OCI-LY7 (cell line): ENCODE data around the gene MAP10. TPM values are rescaled to one million over a fixed set of nuclear protein-coding genes. Genes with fewer than 3 reads are reported as not detected.
"Not testable (repeated sequence)": the region's sequence is repeated elsewhere in the genome, so short reads cannot be mapped to it uniquely, and the experiment has no call there.

Experiments used
- BruUV-seq: library from RNA; stranded (reverse); fragments of 400-500 nt; replicated peaks from 2 replicates; lab custom pipeline; 2021; lab: Mats Ljungman, UMichigan
- CTCF ChIA-PET: fragments of 300-600 bp; sonication (Branson Sonifier 250); formaldehyde crosslinking; loops from one replicate; lab custom pipeline; 2022; ENCODE audit warnings: antibody characterized with exemption; ENCODE audit not compliant: unreplicated experiment; lab: Charles Lee
- POLR2A ChIA-PET: fragments of 300-600 bp; sonication (Branson Sonifier 250); formaldehyde crosslinking; loops from one replicate; lab custom pipeline; 2022; ENCODE audit warnings: antibody characterized with exemption; lab: Charles Lee
- DNase-seq: peaks from one replicate; pipeline ENCODE4 v3.0.0-alpha.2; 2015; ENCODE audit warnings: low spot score
- H2AFZ ChIP-seq: fragments of 200-600 bp; sonication (generic), shearing (Covaris generic); 2 replicates; pipeline ENCODE4 v1.6.1; 2014; ENCODE audit warnings: mild to moderate bottlenecking, antibody characterized with exemption, low read length, moderate library complexity
- H3K27ac ChIP-seq: fragments of 200-600 bp; sonication (generic); 2 replicates; pipeline ENCODE4 v1.5.1; 2014; ENCODE audit warnings: mixed run types, low read depth, mild to moderate bottlenecking, moderate library complexity, low read length, inconsistent platforms; ENCODE audit not compliant: poor library complexity, severe bottlenecking
- H3K36me3 ChIP-seq: fragments of 200-600 bp; sonication (generic); 2 replicates; pipeline ENCODE4 v1.6.1; 2014; ENCODE audit warnings: mild to moderate bottlenecking, antibody characterized with exemption, low read length, moderate library complexity, mixed read lengths; ENCODE audit not compliant: insufficient read depth
- H3K4me1 ChIP-seq: fragments of 200-600 bp; sonication (generic); 2 replicates; pipeline ENCODE4 v1.5.1; 2014; ENCODE audit warnings: mild to moderate bottlenecking, low read length; ENCODE audit not compliant: insufficient read depth, poor library complexity, severe bottlenecking
- H3K4me2 ChIP-seq: fragments of 200-600 bp; sonication (generic); 2 replicates; pipeline ENCODE4 v1.6.1; 2014; ENCODE audit warnings: mild to moderate bottlenecking, low read length
- H3K4me3 ChIP-seq: fragments of 200-600 bp; sonication (generic); 2 replicates; pipeline ENCODE4 v1.5.1; 2014; ENCODE audit warnings: mild to moderate bottlenecking, low read depth, low read length; ENCODE audit not compliant: poor library complexity, severe bottlenecking
- H3K79me2 ChIP-seq: fragments of 200-600 bp; sonication (generic); 2 replicates; pipeline ENCODE4 v1.6.1; 2016; ENCODE audit warnings: low read depth, mild to moderate bottlenecking, low read length, moderate library complexity, mixed read lengths; ENCODE audit not compliant: insufficient read depth
- H3K9me2 ChIP-seq: fragments of 200-600 bp; sonication (generic); 2 replicates; pipeline ENCODE4 v1.6.1; 2016; ENCODE audit warnings: mild to moderate bottlenecking, low read length, mixed read lengths; ENCODE audit not compliant: insufficient read depth
- H3K9me3 ChIP-seq: fragments of 200-600 bp; sonication (generic); 2 replicates; pipeline ENCODE4 v1.6.1; 2014; ENCODE audit warnings: mild to moderate bottlenecking, mixed run types, low read length, mixed read lengths
- H4K20me1 ChIP-seq: fragments of 200-600 bp; sonication (generic); 2 replicates; pipeline ENCODE4 v1.6.1; 2014; ENCODE audit warnings: mild to moderate bottlenecking, antibody characterized with exemption, low read length, moderate library complexity, mixed read lengths; ENCODE audit not compliant: insufficient read depth
- EZH2phosphoT487 ChIP-seq: fragments of 200-600 bp; sonication (generic); IDR thresholded peaks from 2 replicates; pipeline ENCODE4 v1.6.1; 2018; ENCODE audit warnings: low read depth, borderline replicate concordance, mild to moderate bottlenecking, mixed run types, antibody characterized with exemption, low read length, moderate library complexity, mixed read lengths
- intact Hi-C: fragments of 100-400 bp; cut with micrococcal nuclease; formaldehyde crosslinking; loops from one replicate; pipeline ENCODE4 v1.10.0; 2022; ENCODE audit not compliant: unreplicated experiment
- total RNA-seq, 2 experiments: library from RNA; depleted of rRNA in 1 of 2; stranded (reverse); fragments of >200 nt in 1 of 2; shearing (Covaris generic) in 1 of 2; gene quantifications; 2 replicates each; pipeline ENCODE4 v1.2.3, GENCODE V29; 2014 to 2022
- TF ChIP-seq, protein P1 (sequence below): fragments of 200-600 bp; sonication (generic); conservative IDR thresholded peaks from 2 replicates; pipeline ENCODE4 v1.5.1; 2014; ENCODE audit warnings: mild to moderate bottlenecking, antibody characterized with exemption, low read length, moderate library complexity, mixed read lengths

MAP10 gene
- total RNA-seq, 2 experiments from 2014 or later: 1.6 to 4.9 TPM

DNA sequence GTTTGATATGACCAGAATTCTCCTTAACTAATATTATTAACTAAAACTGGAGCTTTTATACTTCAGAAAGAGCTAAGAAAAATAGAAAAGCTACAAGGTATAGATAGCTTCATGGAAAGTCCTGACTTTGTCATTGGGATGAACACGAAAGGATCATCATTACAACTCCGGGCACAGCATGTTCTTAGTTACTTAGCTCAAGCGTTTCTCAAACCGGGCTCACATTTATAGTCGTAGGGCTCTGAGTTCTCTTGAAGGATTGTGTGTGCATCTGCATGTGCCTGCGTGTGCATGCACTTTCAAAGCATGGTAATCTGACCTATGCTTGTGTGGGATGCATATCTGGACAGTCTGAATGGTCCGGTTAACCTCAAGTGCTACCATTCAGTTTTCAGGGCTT, 20.4 kb upstream of the MAP10 start:
- Histone ChIP-seq H3K79me2 (no peaks in the 10 kb centered on the region), H3K4me3 (no peak overlapping the region), H3K36me3 (no peaks in the 10 kb centered on the region), H3K27ac (no peak overlapping the region), H3K9me3 (no peaks in the 10 kb centered on the region), H3K9me2 (no peaks in the 10 kb centered on the region), H2AFZ (no peak overlapping the region), H3K4me1 (no peaks in the 10 kb centered on the region), H4K20me1 (no peaks in the 10 kb centered on the region), H3K4me2 (no peak overlapping the region)
- intact Hi-C loops: no loop called here
- ChIA-PET POLR2A (interaction anchor here (0.9 to 1.2 kb wide), 2 partner anchors 9 to 47 kb away, joined by 3 to 6 read pairs; no protein-coding TSS in a partner anchor), CTCF (no interaction called here)
- BruUV-seq: no TSS peak
- TF ChIP-seq, protein P1, sequence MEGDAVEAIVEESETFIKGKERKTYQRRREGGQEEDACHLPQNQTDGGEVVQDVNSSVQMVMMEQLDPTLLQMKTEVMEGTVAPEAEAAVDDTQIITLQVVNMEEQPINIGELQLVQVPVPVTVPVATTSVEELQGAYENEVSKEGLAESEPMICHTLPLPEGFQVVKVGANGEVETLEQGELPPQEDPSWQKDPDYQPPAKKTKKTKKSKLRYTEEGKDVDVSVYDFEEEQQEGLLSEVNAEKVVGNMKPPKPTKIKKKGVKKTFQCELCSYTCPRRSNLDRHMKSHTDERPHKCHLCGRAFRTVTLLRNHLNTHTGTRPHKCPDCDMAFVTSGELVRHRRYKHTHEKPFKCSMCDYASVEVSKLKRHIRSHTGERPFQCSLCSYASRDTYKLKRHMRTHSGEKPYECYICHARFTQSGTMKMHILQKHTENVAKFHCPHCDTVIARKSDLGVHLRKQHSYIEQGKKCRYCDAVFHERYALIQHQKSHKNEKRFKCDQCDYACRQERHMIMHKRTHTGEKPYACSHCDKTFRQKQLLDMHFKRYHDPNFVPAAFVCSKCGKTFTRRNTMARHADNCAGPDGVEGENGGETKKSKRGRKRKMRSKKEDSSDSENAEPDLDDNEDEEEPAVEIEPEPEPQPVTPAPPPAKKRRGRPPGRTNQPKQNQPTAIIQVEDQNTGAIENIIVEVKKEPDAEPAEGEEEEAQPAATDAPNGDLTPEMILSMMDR: no peak
- TF ChIP-seq EZH2phosphoT487: no peak
- DNase-seq: no peak

DNA sequence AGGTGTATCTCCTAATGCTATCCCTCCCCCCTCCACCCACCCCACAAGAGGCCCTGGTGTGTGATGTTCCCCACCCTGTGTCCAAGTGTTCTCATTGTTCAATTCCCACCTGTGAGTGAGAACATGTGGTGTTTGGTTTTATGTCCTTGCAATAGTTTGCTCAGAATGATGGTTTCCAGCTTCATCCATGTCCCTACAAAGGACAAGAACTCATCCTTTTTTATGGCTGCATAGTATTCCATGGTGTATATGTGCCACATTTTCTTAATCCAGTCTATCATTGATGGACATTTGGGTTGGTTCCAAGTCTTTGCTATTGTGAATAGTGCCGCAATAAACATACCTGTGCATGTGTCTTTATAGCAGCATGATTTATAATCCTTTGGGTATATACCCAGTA, 19.6 kb upstream of the MAP10 start:
- H2AFZ ChIP-seq, H3K4me3 ChIP-seq, H3K4me1 ChIP-seq, H3K9me2 ChIP-seq, intact Hi-C loops, BruUV-seq, H3K36me3 ChIP-seq, H3K27ac ChIP-seq, H4K20me1 ChIP-seq, H3K4me2 ChIP-seq, H3K9me3 ChIP-seq, H3K79me2 ChIP-seq, POLR2A ChIA-PET, CTCF ChIA-PET, DNase-seq: not testable (repeated sequence)

DNA sequence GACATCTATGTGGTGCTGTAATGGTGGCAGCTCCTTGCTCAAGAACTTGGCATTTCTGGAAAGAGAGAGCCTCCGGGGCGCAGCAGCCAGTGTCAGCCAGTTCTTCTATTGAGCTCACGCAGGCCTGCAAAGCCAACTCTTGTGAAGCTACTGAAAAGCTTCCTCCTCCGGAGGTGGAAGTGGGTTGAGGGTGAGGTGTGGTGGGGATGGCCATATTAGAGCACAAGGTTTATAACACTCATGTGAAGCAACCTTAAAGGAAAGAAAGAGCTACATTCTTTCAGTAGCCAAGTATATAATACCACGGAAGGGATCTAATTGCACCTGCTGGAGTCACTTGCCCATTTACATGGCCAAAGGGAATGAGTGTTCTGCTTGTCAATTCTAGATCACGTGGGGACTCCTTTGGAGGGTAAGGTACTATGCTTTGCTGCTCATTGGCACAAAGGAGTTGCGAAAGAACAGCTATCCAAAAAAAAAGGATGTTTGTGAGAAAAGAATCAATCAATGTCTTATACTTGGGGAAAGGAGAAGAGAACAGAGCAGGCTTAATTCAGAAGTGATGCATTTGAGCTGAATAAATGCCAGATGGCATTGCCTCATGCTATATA, 18.3 kb upstream of the MAP10 start:
- Histone ChIP-seq H3K9me2 (no peaks in the 10 kb centered on the region), H3K27ac (no peak overlapping the region), H3K4me3 (no peak overlapping the region), H2AFZ (no peak overlapping the region), H4K20me1 (no peaks in the 10 kb centered on the region), H3K79me2 (no peaks in the 10 kb centered on the region), H3K36me3 (no peaks in the 10 kb centered on the region), H3K4me1 (no peaks in the 10 kb centered on the region), H3K9me3 (no peaks in the 10 kb centered on the region), H3K4me2 (no peak overlapping the region)
- no TSS peak for BruUV-seq
- TF ChIP-seq, protein P1: no peak
- no peak for TF ChIP-seq EZH2phosphoT487
- intact Hi-C loops: no loop called here
- DNase-seq: no peak
- ChIA-PET CTCF (no interaction called here), POLR2A (no interaction called here)
